Neuronal stem cell (in vitro differentiated cells): ENCODE results near the gene ATG2A.

Source experiments
- DNase-seq: peaks from one replicate; pipeline ENCODE4 v3.0.0-alpha.2; 2013; ENCODE audit warnings: low spot score
- H2AFZ ChIP-seq: one replicate; pipeline ENCODE4 v1.6.1; 2013; ENCODE audit warnings: mild to moderate bottlenecking, low read length, inconsistent platforms
- H2AK5ac ChIP-seq: 2 replicates; pipeline ENCODE4 v1.6.1; 2013; ENCODE audit warnings: low read depth, mild to moderate bottlenecking, inconsistent platforms, low read length, moderate library complexity, mixed read lengths
- H2BK120ac ChIP-seq: 2 replicates; pipeline ENCODE4 v1.6.1; 2013; ENCODE audit warnings: low read depth, mild to moderate bottlenecking, inconsistent platforms, low read length, moderate library complexity, mixed read lengths
- H2BK12ac ChIP-seq: one replicate; pipeline ENCODE4 v1.6.1; 2013; ENCODE audit warnings: low read length, inconsistent platforms
- H2BK15ac ChIP-seq: 2 replicates; pipeline ENCODE4 v1.6.1; 2013; ENCODE audit warnings: mild to moderate bottlenecking, low read length, inconsistent platforms, mixed read lengths
- H2BK5ac ChIP-seq: one replicate; pipeline ENCODE4 v1.6.1; 2013; ENCODE audit warnings: inconsistent platforms, mild to moderate bottlenecking, low read length, moderate library complexity
- H3K14ac ChIP-seq: one replicate; pipeline ENCODE4 v1.6.1; 2013; ENCODE audit warnings: low read length, inconsistent platforms
- H3K18ac ChIP-seq: 2 replicates; pipeline ENCODE4 v1.6.1; 2013; ENCODE audit warnings: low read length, inconsistent platforms
- H3K23ac ChIP-seq: 2 replicates; pipeline ENCODE4 v1.6.1; 2013; ENCODE audit warnings: low read depth, mild to moderate bottlenecking, mixed read lengths, low read length, inconsistent platforms; ENCODE audit not compliant: poor library complexity
- H3K27ac ChIP-seq: replicated peaks from 3 replicates; pipeline ENCODE4 v1.5.1; 2013; ENCODE audit warnings: low read length, inconsistent platforms
- H3K27me3 ChIP-seq, 3 experiments: 2 replicates each; pipeline ENCODE4 v1.6.1; 2013; ENCODE audit warnings: low read length in 3 of 3, mild to moderate bottlenecking in 2 of 3, inconsistent platforms in 1 of 3, low read depth in 1 of 3, mixed read lengths in 1 of 3, moderate library complexity in 1 of 3; ENCODE audit not compliant: control insufficient read depth in 3 of 3, insufficient read depth in 3 of 3
- H3K36me3 ChIP-seq, 2 donors: replicated peaks in 1 of 2; 2 replicates each; pipeline ENCODE4 v1.6.1; 2013; ENCODE audit warnings: low read length in 2 of 2; ENCODE audit not compliant: control insufficient read depth in 2 of 2, insufficient read depth in 2 of 2
- H3K4ac ChIP-seq: 2 replicates; pipeline ENCODE4 v1.6.1; 2013; ENCODE audit warnings: inconsistent platforms, mild to moderate bottlenecking, low read length, moderate library complexity
- H3K4me1 ChIP-seq, 2 donors: 1 replicate in 1 of 2; 2 replicates in 1 of 2; pipeline ENCODE4 v1.6.1; 2013; ENCODE audit warnings: low read length in 2 of 2, low read depth in 1 of 2; ENCODE audit not compliant: control insufficient read depth in 2 of 2, insufficient read depth in 1 of 2
- H3K4me2 ChIP-seq: one replicate; pipeline ENCODE4 v1.6.1; 2013; ENCODE audit warnings: mild to moderate bottlenecking, low read length, inconsistent platforms; ENCODE audit not compliant: insufficient read depth, poor library complexity, severe bottlenecking
- H3K4me3 ChIP-seq, 2 donors: 2 replicates each; pipeline ENCODE4 v1.5.1; 2013; ENCODE audit warnings: low read length in 2 of 2, mild to moderate bottlenecking in 2 of 2, inconsistent platforms in 1 of 2, moderate library complexity in 1 of 2
- H3K79me1 ChIP-seq: one replicate; pipeline ENCODE4 v1.6.1; 2013; ENCODE audit warnings: low read depth, mild to moderate bottlenecking, inconsistent platforms, low read length, moderate library complexity
- H3K9ac ChIP-seq: one replicate; pipeline ENCODE4 v1.6.1; 2013; ENCODE audit warnings: mild to moderate bottlenecking, low read depth, low read length, inconsistent platforms; ENCODE audit not compliant: poor library complexity
- H3K9me3 ChIP-seq, 2 donors: replicated peaks in 1 of 2; 2 replicates each; pipeline versions ENCODE3 to v1.6.1; 2013; ENCODE audit warnings: low read length in 2 of 2, mild to moderate bottlenecking in 2 of 2, inconsistent platforms in 1 of 2, low read depth in 1 of 2, mixed read lengths in 1 of 2, moderate library complexity in 1 of 2; ENCODE audit not compliant: control insufficient read depth in 2 of 2, insufficient read depth in 1 of 2
- H4K8ac ChIP-seq: one replicate; pipeline ENCODE4 v1.6.1; 2013; ENCODE audit warnings: low read depth, mild to moderate bottlenecking, inconsistent platforms, low read length, moderate library complexity
- H4K91ac ChIP-seq: one replicate; pipeline ENCODE4 v1.6.1; 2013; ENCODE audit warnings: low read length, low read depth, mild to moderate bottlenecking, inconsistent platforms; ENCODE audit not compliant: poor library complexity
- WGBS, 2 donors: extraction: QIAGEN DNeasy Blood & Tissue Kit; methylation state at CpG; one replicate each; pipeline ENCODE4 v1.1.7; 2013; ENCODE audit warnings: missing lambda C conversion rate in 2 of 2, mixed read lengths in 1 of 2; ENCODE audit not compliant: insufficient read length in 2 of 2, insufficient replicate concordance in 1 of 2; ENCODE audit errors: extremely low coverage in 2 of 2; 5-methylcytosine and 5-hydroxymethylcytosine counted together

ATG2A gene

GRCh38 chr11:64902102-64902900 lies 14.7 kb downstream of the ATG2A start:
- no peak overlapping the region for H2BK12ac ChIP-seq
- no CpG with 5 or more reads among the region's 30 CpGs for WGBS, 2 donors
- H3K9me3 ChIP-seq = no peaks in the 10 kb centered on the region
- no peak overlapping the region for H3K9ac ChIP-seq
- H2AFZ ChIP-seq = no peak overlapping the region
- peak overlapping the region; percentile 43 for H3K23ac ChIP-seq
- no peaks in the 10 kb centered on the region for H3K4me1 ChIP-seq
- no peaks in the 10 kb centered on the region for H3K27me3 ChIP-seq
- H4K91ac ChIP-seq = no peak overlapping the region
- H3K36me3 ChIP-seq = peaks cover 38 to 47% of the 10 kb centered on the region in 2 donors
- H3K4me3 ChIP-seq = no peak overlapping the region
- H2BK15ac ChIP-seq = no peak overlapping the region
- no peak overlapping the region for H3K18ac ChIP-seq
- H3K27ac ChIP-seq = no peak overlapping the region
- H3K4me2 ChIP-seq = no peak overlapping the region
- H3K4ac ChIP-seq = no peak overlapping the region
- H2AK5ac ChIP-seq = no peak overlapping the region
- no peak overlapping the region for H3K14ac ChIP-seq
- H2BK120ac ChIP-seq = no peak overlapping the region
- H4K8ac ChIP-seq = peak overlapping the region; percentile 72
- DNase-seq = no peak
- peaks cover 4% of the 10 kb centered on the region for H3K79me1 ChIP-seq
- no peak overlapping the region for H2BK5ac ChIP-seq

DNA sequence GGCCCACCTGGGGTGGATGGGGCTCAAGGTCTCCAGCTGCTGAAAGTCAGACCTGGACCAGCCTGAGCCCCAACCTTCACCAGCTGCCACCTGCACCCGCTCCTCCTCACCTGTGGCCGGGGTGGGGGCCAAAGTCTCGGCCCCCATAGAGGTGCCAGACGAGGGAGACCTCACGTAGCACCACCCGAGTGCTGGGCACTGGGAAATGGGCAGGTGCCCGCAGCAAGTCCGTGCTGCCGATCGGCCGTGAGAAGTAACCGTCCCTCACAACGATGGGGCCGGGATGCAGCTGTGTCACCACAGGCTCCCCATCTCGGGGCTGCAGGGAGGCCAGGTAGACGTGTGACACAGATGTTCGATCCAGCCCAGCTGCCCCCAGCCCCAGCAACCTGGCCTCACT lies 16.2 kb downstream of the ATG2A start:
- Histone ChIP-seq H2BK15ac (no peak overlapping the region), H2BK5ac (no peak overlapping the region), H3K36me3 (peaks cover 28 to 37% of the 10 kb centered on the region in 2 donors), H3K14ac (no peak overlapping the region), H2BK12ac (no peak overlapping the region), H3K4ac (no peak overlapping the region), H3K18ac (no peak overlapping the region), H3K4me2 (no peak overlapping the region), H3K27me3 (no peaks in the 10 kb centered on the region), H2AFZ (no peak overlapping the region), H3K27ac (no peak overlapping the region), H3K9ac (no peak overlapping the region), H3K9me3 (no peaks in the 10 kb centered on the region), H4K91ac (no peak overlapping the region), H4K8ac (no peak overlapping the region), H2BK120ac (no peak overlapping the region), H2AK5ac (no peak overlapping the region), H3K79me1 (peaks cover 2% of the 10 kb centered on the region), H3K4me1 (no peaks in the 10 kb centered on the region), H3K4me3 (no peak overlapping the region), H3K23ac (no peak overlapping the region)
- WGBS, 2 donors = no CpG with 5 or more reads among the region's 17 CpGs
- no peak for DNase-seq

- Histone ChIP-seq H2AK5ac (no peak overlapping the region), H2BK12ac (no peak overlapping the region), H3K4me2 (no peak overlapping the region), H3K4ac (no peak overlapping the region), H3K9me3 (no peaks in the 10 kb centered on the region), H2AFZ (no peak overlapping the region), H3K79me1 (no peaks in the 10 kb centered on the region), H2BK5ac (no peak overlapping the region), H3K27me3 (no peaks in the 10 kb centered on the region), H3K4me3 (no peak overlapping the region), H3K9ac (no peak overlapping the region), H4K91ac (no peak overlapping the region), H3K23ac (no peak overlapping the region), H2BK15ac (no peak overlapping the region), H4K8ac (no peak overlapping the region), H3K27ac (no peak overlapping the region), H2BK120ac (no peak overlapping the region), H3K36me3 (peaks cover 25 to 32% of the 10 kb centered on the region in 2 donors), H3K4me1 (no peaks in the 10 kb centered on the region), H3K18ac (no peak overlapping the region), H3K14ac (no peak overlapping the region)
- no CpG with 5 or more reads among the region's 14 CpGs for WGBS, 2 donors
- DNase-seq = no peak
Measured at GRCh38 chr11:64900263-64900678, 16.7 kb downstream of the ATG2A start.

DNA sequence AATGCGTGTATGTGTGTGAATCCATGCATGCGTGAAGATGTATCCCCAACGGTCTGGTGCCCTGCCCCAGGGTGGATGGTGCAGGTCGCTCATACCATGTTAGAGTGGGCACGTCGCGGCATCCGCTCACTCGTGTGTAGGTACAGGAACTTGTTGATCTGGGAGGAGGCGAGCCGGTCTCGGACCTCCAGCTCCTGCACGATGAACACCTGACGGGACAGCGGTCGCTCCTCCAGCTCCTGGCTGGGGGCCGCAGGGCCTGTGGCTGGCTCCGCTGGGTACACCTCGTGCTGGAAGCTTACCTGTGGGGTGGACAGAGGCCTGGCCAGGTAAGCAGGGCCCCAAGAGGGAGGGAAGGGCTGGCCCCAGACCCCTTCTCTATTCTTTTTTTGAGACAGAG lies 18.5 kb downstream of the ATG2A start:
- peak overlapping the region; percentile 43 for H4K8ac ChIP-seq
- no peak overlapping the region for H3K4me3 ChIP-seq
- no peak overlapping the region for H2BK15ac ChIP-seq
- H3K27ac ChIP-seq = no peak overlapping the region
- H2AFZ ChIP-seq = no peak overlapping the region
- peak overlapping the region; percentile 56 for H3K14ac ChIP-seq
- no peak overlapping the region for H3K9ac ChIP-seq
- peak overlapping the region; percentile 73 for H3K23ac ChIP-seq
- peaks cover 1% of the 10 kb centered on the region for H3K79me1 ChIP-seq
- H3K27me3 ChIP-seq = no peaks in the 10 kb centered on the region
- no peak overlapping the region for H3K18ac ChIP-seq
- no peak overlapping the region for H2BK5ac ChIP-seq
- no peak overlapping the region for H4K91ac ChIP-seq
- H3K9me3 ChIP-seq = no peaks in the 10 kb centered on the region
- H3K4me2 ChIP-seq = no peak overlapping the region
- H2BK120ac ChIP-seq = no peak overlapping the region
- H2AK5ac ChIP-seq = no peak overlapping the region
- no peak overlapping the region for H2BK12ac ChIP-seq
- no peak for DNase-seq
- H3K4ac ChIP-seq = no peak overlapping the region
- WGBS, 2 donors = no CpG with 5 or more reads among the region's 19 CpGs
- H3K4me1 ChIP-seq = peaks cover 0 to 2% of the 10 kb centered on the region in 2 donors
- H3K36me3 ChIP-seq = peaks cover 22 to 26% of the 10 kb centered on the region in 2 donors
